RWPE2 (cell line): Measurements from ENCODE around the gene KRT37.
"Not testable (repeated sequence)": the region's sequence is repeated elsewhere in the genome, so short reads cannot be mapped to it uniquely, and the experiment has no call there.

Experiments
- ATAC-seq: fragments of 200-7000 bp; cut with Tn5 transposase; 3 replicates; pipeline ENCODE4 v1.9.1; 2021; ENCODE audit warnings: low read depth
- DNase-seq: peaks from one replicate; pipeline ENCODE4 v3.0.0-alpha.2; 2020; ENCODE audit warnings: low spot score
- H3K27ac ChIP-seq: fragments of 450-650 bp; 2 replicates; pipeline ENCODE4 v1.5.1; 2017; ENCODE audit warnings: mild to moderate bottlenecking; ENCODE audit not compliant: poor library complexity, severe bottlenecking
- H3K27me3 ChIP-seq: fragments of 250-450 bp; sonication (Bioruptor Pico); 2 replicates; pipeline ENCODE4 v1.5.1; 2021; ENCODE audit warnings: mild to moderate bottlenecking, moderate library complexity; ENCODE audit not compliant: insufficient read depth, poor library complexity, severe bottlenecking
- H3K36me3 ChIP-seq: fragments of 250-450 bp; sonication (Bioruptor Pico); 2 replicates; pipeline ENCODE4 v1.5.1; 2020; ENCODE audit warnings: low read depth, mild to moderate bottlenecking, moderate library complexity
- H3K4me1 ChIP-seq: fragments of 250-450 bp; sonication (Bioruptor Pico); 2 replicates; pipeline ENCODE4 v1.5.1; 2021; ENCODE audit warnings: mild to moderate bottlenecking, moderate library complexity; ENCODE audit not compliant: insufficient read depth, poor library complexity, severe bottlenecking
- H3K4me3 ChIP-seq: fragments of 250-450 bp; sonication (Bioruptor Pico); 2 replicates; pipeline ENCODE4 v1.5.1; 2021; ENCODE audit warnings: mild to moderate bottlenecking, moderate library complexity; ENCODE audit not compliant: severe bottlenecking
- H3K9me3 ChIP-seq: fragments of 250-450 bp; sonication (Bioruptor Pico); 2 replicates; pipeline ENCODE4 v1.5.1; 2021; ENCODE audit warnings: mild to moderate bottlenecking, moderate library complexity; ENCODE audit not compliant: severe bottlenecking
- TF ChIP-seq, protein P1 (sequence below): fragments of 450-650 bp; IDR thresholded peaks from one replicate; pipeline ENCODE4 v1.5.1; 2017; ENCODE audit warnings: mild to moderate bottlenecking, moderate library complexity; ENCODE audit not compliant: poor library complexity, severe bottlenecking

The KRT37 gene

DNA sequence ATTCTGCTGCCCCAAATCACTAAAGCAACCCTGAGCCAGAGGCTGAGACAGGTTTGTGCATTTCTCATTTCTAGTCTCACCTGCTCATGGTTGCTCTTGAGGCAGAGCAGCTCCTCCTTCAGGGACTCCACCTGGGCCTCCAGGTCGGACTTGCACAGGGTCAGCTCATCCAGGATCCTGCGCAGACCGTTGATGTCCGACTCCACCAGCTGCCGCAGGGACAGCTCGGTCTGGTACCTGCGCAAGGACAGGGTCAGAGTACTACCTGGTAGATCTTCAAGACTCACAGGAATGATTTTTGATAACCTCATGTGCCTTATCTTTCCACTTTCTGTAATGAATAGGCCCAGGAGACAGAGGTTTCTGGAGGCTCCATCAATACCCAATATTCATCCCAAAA is 28.0 kb downstream of the KRT37 start:
- peaks cover 8% of the 10 kb centered on the region for H3K4me1 ChIP-seq
- no peak for DNase-seq
- H3K27ac ChIP-seq, result no peak overlapping the region
- H3K9me3 ChIP-seq, result no peaks in the 10 kb centered on the region
- no peak for ATAC-seq
- no peak overlapping the region for H3K4me3 ChIP-seq
- H3K27me3 ChIP-seq, result no peaks in the 10 kb centered on the region
- TF ChIP-seq, protein P1, sequence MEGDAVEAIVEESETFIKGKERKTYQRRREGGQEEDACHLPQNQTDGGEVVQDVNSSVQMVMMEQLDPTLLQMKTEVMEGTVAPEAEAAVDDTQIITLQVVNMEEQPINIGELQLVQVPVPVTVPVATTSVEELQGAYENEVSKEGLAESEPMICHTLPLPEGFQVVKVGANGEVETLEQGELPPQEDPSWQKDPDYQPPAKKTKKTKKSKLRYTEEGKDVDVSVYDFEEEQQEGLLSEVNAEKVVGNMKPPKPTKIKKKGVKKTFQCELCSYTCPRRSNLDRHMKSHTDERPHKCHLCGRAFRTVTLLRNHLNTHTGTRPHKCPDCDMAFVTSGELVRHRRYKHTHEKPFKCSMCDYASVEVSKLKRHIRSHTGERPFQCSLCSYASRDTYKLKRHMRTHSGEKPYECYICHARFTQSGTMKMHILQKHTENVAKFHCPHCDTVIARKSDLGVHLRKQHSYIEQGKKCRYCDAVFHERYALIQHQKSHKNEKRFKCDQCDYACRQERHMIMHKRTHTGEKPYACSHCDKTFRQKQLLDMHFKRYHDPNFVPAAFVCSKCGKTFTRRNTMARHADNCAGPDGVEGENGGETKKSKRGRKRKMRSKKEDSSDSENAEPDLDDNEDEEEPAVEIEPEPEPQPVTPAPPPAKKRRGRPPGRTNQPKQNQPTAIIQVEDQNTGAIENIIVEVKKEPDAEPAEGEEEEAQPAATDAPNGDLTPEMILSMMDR, result no peak
- H3K36me3 ChIP-seq, result no peaks in the 10 kb centered on the region

GRCh38 chr17:41395611-41396010 is 28.8 kb downstream of the KRT37 start:
- Histone ChIP-seq H3K9me3 (no peaks in the 10 kb centered on the region), H3K4me1 (peaks cover 8% of the 10 kb centered on the region), H3K36me3 (no peaks in the 10 kb centered on the region), H3K27ac (no peak overlapping the region), H3K4me3 (no peak overlapping the region), H3K27me3 (no peaks in the 10 kb centered on the region)
- DNase-seq (no peak), ATAC-seq (no peak)
- TF ChIP-seq, protein P1, result no peak

GRCh38 chr17:41395044-41395443 is 29.3 kb downstream of the KRT37 start:
- H3K27ac ChIP-seq, result peak overlapping the region; percentile 22
- not testable (repeated sequence) for H3K9me3 ChIP-seq, H3K4me1 ChIP-seq, H3K27me3 ChIP-seq, DNase-seq, ATAC-seq, H3K4me3 ChIP-seq, H3K36me3 ChIP-seq

GRCh38 chr17:41394254-41394996 is 30.0 kb downstream of the KRT37 start:
- H3K27me3 ChIP-seq, result no peaks in the 10 kb centered on the region
- DNase-seq (no peak), ATAC-seq (peak; percentile 51; the same call in 2 of the 3 replicates)
- H3K4me1 ChIP-seq, result peaks cover 8% of the 10 kb centered on the region
- H3K9me3 ChIP-seq, result no peaks in the 10 kb centered on the region
- H3K4me3 ChIP-seq, result no peak overlapping the region
- TF ChIP-seq, protein P1, result no peak
- H3K27ac ChIP-seq, result peak overlapping the region; percentile 22
- H3K36me3 ChIP-seq, result no peaks in the 10 kb centered on the region

- H3K27ac ChIP-seq, result peak overlapping the region; percentile 22
- H3K27me3 ChIP-seq, result no peaks in the 10 kb centered on the region
- DNase-seq (no peak), ATAC-seq (no peak)
- H3K9me3 ChIP-seq, result no peaks in the 10 kb centered on the region
- peaks cover 8% of the 10 kb centered on the region for H3K4me1 ChIP-seq
- H3K4me3 ChIP-seq, result no peak overlapping the region
- TF ChIP-seq, protein P1, result no peak
- no peaks in the 10 kb centered on the region for H3K36me3 ChIP-seq
Measured at GRCh38 chr17:41393826-41394225, 30.6 kb downstream of the KRT37 start.
